Right ventricle myocardium inferior (tissue), 1 donor: ENCODE data around the gene GRAMD4. TPM values are rescaled to one million over a fixed set of nuclear protein-coding genes. Genes with fewer than 3 reads are reported as not detected.
"Not testable (repeated sequence)": the region's sequence is repeated elsewhere in the genome, so short reads cannot be mapped to it uniquely, and the experiment has no call there.

Experiments
- ATAC-seq: fragments of 200-7000 bp; cut with Tn5 transposase; one replicate; pipeline ENCODE4 v1.9.1; 2020; ENCODE audit warnings: mild to moderate bottlenecking, moderate library complexity
- DNase-seq: peaks from one replicate; pipeline ENCODE4 v3.0.0; 2021; ENCODE audit errors: missing footprints
- intact Hi-C: fragments of 100-400 bp; cut with DNase I; formaldehyde crosslinking; loops from one replicate; pipeline ENCODE4 v1.11.0; 2022
- total RNA-seq: library from RNA; stranded (reverse); fragmentation: NEBNext Ultra II Directional; extraction: Animal tissue kit (Norgen Biotek cat#: 25700); gene quantifications from one replicate; pipeline ENCODE4 v1.2.1, GENCODE V29; 2021
- donor health status: DM: no; HTN: yes; CAD: no; lungs with severe emphysema.

Gene GRAMD4
- total RNA-seq, 1 donor from 2014 or later = 80.0 TPM

DNA sequence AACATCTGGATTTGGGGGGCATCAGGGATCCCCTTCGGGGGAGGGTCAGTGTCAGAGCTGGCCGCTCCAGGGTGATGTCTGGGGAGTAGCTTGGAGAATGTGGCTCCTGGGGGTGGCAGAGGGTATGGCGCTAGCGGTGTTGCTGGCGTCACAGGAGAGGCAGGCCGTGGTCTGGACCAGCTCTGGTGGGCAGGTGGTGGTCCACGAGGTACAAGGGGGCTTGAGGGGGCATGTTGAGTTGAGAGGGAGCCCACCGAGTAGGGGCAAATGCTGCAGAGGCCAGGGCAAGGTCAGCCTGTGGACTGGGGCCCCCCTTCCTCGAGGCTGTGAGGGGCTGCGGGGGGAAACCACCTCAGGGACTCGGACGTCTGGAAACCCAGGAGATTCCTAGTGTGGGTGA, 8.6 kb downstream of the GRAMD4 start:
- ATAC-seq = no peak
- intact Hi-C loops = no loop called here
- peak; percentile 11 for DNase-seq

DNA sequence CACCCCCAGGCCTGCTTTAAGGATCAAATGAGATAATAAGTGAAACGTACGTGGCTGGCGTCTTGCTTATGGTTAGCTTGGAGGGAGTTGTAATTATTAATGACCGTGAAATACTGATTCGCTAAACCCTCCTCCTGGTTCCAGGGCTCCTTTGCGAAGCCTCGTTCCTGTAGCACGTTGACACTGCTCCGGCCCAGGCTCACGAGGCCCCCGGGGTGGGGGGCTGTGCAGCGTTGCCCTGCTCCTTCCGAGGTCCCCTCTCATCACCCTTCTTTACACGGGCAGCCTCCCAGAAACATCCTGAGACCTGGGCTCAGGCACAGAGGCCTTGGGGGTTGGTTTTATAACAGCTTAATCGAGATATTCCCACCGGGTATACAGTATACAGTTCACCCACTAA, 9.1 kb downstream of the GRAMD4 start:
- ATAC-seq (no peak), DNase-seq (peak; percentile 16)
- intact Hi-C loops = no loop called here

DNA sequence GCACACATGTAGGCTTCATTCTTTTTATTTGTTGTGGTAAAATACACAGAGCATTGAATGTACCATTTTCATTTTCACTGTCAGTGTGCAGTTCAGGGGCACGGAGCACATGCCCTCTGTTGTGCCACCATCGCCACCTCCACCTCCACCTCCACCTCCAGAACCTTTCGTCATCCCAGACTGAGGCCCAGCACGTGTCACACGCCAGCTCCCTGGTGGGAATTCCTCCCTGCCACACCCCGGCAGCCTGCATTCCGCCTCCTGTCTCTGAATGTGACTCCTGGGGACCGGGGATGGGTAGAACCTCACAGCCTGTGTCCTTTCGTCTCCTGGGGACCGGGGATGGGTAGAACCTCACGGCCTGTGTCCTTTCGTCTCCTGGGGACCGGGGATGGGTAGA, 10.9 kb downstream of the GRAMD4 start:
- ATAC-seq (no peak), DNase-seq (no peak)
- intact Hi-C loops = no loop called here

DNA sequence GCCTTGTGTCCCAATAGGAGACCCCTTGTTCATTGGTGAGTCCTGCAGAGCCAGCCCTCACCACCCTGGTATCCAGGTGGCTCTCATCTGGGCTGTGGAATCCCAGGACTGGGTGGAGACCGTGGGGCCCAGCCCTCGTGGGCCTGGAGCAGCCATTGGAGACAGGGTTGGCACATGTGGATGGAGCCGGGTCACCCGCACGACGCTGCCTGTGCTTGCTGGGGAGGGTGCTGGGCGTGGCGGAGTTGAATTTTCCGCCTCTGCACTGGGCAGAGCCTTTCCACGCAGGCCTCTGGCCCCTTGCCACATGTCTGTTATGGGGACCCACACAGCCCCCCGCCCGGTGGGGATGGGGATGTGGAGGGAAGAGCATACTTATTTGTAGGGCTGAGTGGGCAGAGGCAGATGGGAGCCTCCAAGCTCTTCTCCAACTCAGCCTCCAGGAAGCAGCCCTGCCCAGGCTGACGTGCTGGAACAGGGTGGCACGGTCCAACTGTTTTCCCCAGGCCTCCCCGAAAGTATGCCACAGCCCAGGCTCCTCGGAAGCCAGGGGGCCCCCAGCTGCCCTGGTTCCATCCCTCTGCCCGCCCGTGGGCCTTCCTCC, 12.6 kb downstream of the GRAMD4 start:
- intact Hi-C loops = no loop called here
- no peak for ATAC-seq
- no peak for DNase-seq

DNA sequence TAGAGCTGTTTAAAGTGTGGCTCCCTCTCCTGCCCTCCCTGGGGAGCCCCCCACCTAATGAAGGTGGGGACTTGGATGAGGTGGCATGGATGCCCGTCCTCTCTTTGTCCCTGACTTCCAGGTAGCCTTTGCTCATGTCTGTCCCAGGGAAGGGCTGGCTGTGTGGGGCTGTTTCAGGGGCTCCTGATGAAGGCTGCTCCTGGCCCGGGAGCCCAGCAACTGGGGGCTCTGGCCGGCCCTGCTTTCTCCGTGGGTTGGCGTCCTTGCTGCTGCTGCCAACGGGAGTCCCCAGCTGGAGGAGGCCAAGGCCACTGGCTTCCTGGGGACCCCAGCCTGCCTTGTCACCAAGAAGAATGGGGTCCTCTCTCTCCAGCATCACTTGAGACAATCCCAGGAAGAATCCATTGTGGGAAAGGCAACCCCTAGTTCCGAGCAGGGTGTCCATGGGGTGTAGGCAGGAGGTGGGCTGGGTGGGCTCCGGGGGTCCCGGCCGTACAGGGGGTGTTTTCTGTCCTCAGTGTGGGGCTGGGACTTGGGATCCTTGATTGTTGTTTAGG, 13.2 kb downstream of the GRAMD4 start:
- no peak for ATAC-seq
- intact Hi-C loops = no loop called here
- no peak for DNase-seq

DNA sequence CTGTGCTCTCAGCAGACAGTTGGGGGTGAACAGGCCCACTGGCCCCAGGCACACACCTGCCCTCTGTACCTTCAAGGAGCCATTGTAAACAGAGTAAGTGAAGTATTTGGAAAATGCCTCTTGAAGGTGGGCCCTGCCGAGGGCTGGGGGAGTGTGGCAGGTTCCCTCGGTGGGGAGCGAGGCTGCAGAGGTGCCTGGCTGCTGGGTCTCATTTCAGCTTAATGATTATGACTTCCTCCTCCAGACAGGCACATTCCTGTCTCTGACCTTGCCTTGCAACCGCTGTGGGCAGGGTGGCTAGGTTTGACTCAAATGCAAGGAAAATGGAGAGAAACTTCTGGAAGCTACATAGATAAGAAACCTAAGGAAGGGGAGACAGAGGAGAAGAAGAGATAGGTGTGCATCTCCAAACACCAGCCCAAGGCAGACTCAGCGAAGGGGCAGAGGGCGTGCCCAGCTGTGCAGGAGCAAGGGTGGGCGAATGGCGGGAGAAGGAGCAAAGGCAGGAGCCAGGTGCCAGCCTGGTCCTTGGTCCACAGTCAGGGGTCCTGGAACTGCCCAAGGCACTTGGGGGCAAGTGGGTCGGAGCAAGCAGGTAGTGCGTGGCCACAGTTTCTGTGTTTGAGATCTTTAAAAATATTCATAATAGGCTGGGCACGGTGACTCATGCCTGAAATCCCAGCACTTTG, 14.0 kb downstream of the GRAMD4 start:
- intact Hi-C loops = no loop called here
- ATAC-seq (no peak), DNase-seq (peak; percentile 53)

DNA sequence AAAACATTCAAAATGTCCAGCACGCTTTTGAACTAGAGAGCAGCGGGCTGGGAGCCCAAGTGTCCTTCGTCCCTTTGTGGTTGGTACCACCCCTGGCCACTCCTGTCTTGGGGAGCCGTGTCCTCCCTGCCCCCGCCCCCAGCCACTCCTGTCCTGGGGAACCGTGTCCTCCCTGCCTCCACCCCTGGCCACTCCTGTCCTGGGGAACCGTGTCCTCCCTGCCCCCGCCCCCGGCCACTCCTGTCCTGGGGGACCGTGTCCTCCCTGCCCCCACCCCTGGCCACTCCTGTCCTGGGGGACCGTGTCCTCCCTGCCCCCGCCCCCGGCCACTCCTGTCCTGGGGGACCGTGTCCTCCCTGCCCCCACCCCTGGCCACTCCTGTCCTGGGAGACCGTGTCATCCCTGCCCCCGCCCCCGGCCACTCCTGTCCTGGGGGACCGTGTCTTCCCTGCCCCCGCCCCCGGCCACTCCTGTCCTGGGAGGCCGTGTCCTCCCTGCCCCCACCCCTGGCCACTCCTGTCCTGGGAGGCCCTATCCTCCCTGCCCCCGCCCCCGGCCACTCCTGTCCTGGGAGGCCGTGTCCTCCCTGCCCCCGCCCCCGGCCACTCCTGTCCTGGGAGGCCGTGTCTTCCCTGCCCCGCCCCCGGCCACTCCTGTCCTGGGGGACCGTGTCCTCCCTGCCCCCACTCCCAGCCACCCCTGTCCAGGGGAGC, 14.9 kb downstream of the GRAMD4 start:
- DNase-seq, intact Hi-C loops, ATAC-seq: not testable (repeated sequence)

DNA sequence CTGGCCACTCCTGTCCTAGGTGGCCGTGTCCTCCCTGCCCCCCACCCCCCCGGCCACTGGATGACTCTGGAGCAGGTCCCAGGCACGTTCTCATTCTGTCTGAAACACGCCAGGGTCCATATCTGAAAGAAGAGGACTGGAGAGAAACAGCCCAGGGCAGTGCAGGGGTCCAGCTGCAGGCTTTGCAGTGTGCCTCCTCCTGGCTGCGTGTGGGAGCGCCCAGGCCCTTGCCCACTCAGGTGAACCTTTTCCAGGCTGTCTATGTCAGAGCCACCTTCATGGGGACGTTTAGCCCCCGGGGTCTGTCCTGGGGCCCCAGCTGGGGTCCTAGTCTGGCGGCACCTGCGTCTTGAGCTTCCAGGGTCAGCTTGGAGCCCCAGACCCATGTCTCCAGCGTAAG, 15.6 kb downstream of the GRAMD4 start:
- ATAC-seq (no peak), DNase-seq (no peak)
- intact Hi-C loops = no loop called here

DNA sequence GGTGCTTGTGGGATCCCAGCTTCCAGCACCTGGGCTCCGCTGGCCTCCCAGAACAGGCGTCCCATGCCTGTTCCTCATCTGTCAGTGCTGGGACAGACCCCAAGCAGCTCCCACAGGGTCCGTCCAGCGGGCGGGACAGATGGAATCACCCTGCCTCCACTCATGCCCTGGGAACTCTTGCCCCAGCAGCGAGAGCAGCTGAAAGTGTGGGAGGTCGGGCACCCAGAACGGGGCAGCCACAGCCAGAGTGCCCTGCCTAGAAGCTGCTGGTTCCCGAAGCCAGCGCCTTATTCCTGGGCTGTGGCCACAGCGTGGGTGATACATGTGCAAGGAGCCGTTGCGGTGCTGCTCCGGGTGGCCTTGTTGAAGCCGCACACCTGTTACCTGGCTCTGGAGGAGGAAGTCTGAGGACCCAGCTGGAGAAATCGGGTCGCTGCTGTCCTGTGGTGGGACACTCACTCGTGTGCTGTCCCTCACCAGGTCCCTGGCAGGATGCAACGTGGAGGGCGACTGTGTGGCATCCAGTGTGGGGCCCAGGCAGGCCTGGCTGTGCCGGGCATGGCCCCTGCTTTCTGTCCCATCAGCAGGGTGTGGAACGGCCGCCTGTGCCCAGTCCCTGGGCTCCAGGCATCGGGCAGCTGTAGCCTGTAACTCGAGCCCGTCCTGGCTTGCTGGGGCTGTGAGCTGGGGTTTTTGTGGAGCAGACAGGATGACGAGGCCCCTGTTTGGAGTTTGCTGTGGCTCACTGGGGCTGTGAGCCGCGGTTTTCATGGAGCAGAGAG, 16.2 kb downstream of the GRAMD4 start:
- no peak for ATAC-seq
- DNase-seq = no peak
- intact Hi-C loops = no loop called here

DNA sequence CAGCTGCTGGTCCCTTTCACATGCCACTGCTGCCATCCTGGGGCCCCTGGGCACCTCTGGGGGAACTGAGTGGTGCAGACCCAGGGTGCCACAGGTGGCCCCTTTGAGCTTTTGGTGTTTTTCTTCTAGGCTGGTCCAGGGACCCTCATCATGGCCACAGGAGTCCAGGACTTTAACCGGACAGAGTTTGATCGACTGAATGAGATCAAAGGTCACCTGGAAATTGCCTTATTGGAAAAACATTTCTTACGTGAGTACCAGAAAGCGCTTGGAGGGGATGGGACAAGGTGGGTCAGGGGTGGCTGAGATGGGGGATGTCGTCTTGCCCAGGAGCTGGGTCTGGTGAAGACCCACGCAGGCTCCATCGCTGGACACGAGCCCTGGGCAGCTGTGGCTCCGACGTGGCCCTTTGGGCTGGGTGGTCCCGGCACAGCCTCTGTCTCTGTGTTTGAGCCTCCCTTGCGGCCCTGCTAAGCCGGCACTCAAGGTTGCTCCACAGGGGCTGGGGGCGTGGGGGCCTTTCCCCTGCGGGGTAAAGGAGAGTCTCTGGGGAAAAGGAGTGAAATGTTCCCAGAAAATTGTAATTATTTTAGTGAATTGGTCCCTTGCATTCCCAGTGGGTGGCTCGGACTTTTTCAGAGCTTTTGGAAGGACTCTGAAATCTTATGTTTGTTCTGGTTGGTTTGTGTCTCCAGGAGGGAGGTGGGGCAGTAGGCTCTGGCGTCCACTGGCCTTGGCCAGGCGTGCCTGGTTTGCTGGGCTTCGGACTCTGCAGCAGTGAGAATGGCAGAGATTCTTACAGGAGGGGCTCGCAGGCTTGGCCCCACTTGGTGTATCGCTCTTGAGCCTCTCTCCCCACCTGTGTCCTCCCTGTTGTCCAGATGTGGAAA, 17.8 kb downstream of the GRAMD4 start:
- DNase-seq (no peak), ATAC-seq (no peak)
- intact Hi-C loops = no loop called here

DNA sequence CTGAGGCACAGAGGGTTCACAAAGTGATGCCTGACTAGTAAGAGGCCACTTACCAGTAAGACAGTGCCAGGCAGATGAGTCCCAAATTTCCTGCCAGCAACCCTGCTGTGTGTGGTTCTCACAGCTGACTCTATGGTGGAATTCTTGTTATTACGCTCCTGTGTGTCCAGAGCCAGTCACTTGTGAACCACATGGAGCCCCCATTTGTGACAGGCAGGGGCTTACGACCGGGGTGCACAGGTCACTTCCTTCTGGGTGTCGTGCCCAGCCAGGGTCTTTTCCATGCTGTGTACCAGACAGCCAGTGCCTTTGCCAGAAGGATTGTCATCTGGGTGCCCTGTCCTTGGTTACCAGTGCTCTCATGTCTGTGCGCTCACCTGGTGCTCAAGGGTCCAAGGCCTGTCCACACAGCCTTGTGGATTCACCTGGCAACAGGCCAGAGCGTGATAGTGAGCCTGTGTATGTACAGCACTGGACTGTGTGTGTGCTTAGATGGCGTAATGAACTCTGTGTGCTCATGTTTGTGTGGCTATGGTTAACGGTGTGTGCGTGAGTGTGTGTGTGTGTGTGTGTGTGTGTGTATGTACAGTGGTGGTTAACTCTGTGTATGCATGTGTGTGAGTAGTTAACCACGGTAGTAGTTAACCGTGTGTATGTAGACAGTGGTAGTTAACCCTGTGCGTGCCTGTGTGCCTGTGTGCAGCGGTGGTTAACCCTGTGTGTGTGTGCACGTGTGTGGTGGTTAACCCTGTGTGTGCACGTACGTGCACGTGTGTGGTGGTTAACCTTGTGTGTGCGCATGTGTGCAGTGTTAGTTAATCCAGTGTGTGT, 18.6 kb downstream of the GRAMD4 start:
- ATAC-seq = peak; percentile 23
- intact Hi-C loops = no loop called here
- no peak for DNase-seq

DNA sequence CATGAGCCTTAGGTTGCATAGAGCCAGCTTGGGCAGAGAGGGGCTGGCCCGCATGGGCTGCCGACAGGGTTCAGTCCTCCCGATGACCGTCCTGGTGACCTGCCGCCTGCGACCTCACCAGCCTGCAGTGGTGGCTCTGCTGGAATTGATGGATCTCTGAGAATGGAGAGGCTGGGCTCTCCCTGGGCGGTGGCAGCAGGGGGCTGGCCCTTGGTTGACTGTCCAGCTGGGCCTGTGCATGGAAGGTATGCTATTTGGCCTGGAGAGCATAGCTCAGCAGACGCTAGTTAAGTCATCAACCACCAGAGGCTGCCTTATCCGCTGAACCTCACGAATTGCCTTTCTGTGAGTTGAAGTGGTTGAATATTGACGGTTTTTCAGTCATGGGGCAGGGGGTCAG, 19.7 kb downstream of the GRAMD4 start:
- DNase-seq (no peak), ATAC-seq (no peak)
- intact Hi-C loops = no loop called here

DNA sequence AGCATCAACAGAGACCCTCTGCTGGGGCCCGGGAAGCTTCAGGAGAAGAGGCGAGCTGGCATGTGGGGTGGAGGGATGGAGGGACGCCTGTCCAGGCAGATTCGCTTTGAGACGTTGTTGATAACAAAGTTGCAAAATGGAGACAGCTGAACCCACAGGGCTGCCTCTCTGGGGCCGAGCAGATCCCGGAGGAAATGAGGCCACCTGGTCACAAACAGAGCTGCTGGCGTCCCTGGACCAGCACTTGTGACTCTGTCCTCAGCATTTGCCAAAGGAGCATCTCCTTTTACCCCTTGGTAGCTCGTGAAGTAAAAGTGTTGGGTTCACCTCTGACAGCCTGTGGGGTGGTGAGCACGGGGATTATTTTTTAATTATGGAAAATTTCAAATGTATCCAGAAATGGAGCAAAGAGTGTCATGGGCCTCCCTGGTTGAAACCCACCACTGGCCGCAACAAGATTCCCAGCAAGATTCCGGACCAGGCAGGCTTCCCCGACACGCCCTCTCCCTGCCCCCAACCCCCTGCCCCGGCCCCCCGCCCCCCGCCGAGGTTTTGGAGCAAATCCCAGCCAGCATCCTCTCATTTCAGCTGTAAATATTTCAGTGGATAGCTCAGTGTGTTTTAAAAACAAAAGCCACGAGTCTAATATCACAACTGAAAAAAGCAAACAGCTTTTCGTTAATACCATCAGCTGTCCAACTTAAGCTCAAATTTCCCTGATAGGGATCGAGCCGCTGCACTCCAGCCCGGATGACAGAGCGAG, 20.3 kb downstream of the GRAMD4 start:
- intact Hi-C loops = no loop called here
- ATAC-seq (no peak), DNase-seq (no peak)

DNA sequence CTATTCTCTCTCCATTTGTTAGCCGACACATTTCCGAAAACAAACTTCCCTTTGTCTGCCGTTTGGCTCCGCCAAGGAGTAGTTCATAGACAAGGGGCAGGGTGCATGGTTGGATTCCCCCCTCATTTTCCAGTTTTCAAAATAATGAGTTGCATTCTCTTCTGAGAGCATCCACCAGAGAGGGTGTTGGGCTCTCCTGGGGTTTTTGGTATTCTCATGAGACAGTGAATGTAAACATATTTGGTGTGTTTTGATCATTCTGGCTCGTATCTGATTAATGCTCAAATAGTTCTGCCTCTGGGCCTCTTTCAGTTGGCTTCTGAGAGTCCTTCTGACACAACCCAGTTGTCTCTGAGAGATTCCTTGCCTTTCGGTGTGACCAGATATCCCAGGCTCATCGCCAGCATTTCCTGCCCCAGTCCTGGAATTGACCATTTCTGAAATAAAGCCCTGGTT, 21.7 kb downstream of the GRAMD4 start:
- intact Hi-C loops = no loop called here
- ATAC-seq (peak; percentile 14), DNase-seq (no peak)

DNA sequence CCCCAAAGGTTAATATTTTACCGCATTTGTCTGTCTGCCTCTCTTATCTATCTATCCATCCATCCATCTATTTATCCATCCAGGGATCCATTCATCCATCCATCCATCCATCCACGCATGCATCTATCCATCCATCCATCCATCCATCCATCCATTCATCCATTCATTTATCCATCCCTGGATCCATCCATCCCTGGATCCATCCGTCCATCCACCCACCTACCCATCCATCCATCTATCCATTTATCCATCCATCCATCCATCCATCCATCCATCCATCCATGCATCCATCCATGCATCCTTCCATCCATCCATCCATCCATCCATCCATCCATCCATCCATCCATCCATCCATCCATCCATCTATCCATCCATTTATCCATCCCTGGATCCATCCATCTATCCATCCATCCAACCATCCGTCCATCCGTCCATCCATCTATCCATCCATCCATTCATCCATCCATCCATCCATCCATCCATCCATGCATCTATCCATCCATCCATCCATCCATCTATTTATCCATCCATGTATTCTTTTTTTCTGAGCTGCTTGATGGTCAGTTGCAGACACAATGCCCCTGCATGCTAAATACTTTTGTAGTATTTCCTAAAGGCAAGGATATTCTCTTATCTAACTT, 22.8 kb downstream of the GRAMD4 start:
- DNase-seq, ATAC-seq, intact Hi-C loops: not testable (repeated sequence)

DNA sequence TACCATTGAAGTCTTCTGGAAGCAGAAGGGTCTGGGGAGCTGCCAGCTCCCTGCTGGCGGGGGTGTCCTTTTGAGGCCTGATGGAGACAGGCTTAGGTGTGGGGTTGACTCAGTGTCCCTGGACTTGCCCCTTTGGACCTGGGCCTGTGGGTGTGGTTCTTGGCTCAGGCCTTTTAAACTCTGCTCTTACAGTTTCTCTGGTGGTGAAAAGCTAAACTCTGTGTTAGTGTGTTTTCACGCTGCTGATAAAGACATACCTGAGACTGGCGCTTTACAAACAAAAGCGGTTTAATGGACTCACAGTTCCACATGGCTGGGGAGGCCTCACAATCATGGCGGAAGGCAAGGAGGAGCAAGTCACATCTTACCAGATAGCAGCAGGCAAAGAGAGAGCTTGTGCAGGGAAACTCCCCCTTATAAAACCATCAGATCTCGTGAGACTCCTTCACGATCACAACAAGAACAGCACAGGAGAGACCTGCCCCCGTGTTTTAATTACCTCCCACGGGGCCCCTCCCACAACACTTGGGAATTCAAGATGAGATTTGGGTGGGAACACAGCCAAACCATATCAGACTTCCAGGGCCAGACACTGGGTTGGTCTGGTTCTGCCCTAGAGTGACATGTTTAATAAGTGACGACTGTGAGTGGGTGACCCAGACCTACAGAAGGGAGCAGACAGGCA, 26.5 kb downstream of the GRAMD4 start:
- no peak for DNase-seq
- no peak for ATAC-seq
- intact Hi-C loops = no loop called here
